ENCODE data around the gene IGSF9B. TPM values are rescaled to one million over a fixed set of nuclear protein-coding genes. Genes with fewer than 3 reads are reported as not detected.
A peak's percentile ranks its signal among the peaks of the same experiment; 100 is the strongest.

The IGSF9B gene
- total and polyA plus RNA-seq, 3 experiments from 2014 or later, result 1.4 to 15.2 (median 12.2) TPM

DNA sequence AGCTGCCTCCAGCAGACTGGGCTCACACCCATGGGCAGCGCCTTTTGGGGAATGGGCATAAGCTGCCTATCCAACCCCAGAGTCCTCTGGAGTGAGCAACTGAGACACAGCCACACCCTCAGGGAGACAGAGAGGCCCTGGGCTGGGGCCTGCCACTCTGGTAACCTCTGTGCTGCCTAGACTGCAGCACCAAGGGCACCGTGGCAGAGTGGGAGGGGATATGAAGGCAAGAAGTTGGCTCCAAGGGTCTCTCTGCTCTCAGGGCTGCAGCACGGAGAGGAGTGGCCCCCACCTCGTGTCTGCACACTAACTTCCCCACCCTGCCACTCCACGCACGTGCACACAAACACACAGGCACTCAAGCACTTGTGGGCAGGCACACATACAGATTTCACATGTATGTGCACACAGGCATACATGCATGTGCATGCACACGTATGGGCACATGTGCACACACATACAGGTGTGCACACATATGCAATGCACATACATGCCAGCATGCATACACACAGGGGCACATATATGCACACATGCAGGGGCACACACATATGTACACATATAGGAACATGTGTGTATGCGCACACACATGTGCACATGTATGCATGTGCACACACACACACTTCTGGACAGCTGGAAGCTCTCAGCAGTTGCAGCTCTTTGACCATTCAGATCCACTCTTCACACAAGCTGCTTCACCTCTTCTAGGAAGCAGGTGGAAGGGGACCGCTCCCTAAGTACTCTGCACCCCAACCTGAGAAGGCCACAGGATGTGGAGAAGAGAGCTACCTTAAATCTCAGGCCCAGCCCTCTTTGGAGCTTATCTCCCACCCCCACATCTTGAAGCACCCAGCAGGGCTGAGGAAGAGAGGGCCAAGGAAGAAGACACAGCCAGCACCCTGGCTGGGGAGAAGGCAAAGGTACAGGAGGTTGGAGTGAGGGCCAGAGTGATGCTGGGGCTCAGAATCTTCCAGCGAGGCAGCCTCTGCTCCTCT lies 4.3 kb downstream of the IGSF9B start:
- CTCF ChIA-PET, result no interaction called here

DNA sequence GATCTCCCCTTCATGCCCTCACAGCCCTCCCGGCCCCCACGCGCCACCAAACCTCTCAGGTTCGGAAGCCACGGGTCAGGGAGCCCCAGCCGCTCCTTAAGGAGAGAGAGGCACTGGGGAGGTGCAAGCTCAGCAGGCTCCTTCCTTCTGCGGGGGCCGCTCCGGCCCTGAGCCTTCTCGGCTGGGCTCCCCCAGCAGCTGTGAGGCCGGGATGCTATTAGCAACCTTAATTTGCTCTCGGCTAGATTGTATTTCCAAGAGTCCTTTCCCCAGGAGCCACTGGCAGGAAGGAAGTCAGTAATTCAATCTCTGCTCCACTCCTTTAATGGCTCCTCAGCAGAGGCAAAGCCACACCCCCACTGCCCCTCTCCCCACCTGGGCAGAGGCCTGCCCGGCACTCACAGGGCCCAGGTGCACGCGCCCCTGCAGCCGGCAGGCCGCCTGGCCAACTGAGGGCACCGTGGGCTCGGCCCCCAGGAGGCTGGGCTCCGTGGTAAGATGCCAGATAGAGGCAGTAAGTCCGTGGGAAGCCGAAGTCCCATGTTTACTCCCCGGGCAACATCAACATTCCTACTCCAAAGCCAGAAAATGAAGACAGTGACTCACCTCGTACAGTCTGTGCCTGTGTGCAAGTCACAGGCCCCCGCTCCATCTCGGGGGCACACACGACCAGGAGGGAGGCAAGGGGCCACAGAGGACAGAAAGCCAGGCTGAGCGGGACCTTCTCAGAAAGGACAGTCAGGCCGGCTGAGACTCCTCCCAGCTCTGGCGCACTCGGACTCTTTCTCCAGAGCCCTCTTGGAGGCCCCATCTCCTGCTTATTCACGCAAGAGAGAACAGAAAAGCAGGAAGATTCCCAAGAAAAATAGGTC lies 5.2 kb downstream of the IGSF9B start:
- ChIA-PET CTCF (no interaction called here), POLR2A (no interaction called here)
- Histone ChIP-seq H3K36me3 (ENCODE audit: insufficient read depth, low read length) (no peaks in the 10 kb centered on the region), H3K4me1 (ENCODE audit: insufficient read depth, low read length) (peaks cover 55% of the 10 kb centered on the region), H3K27ac (ENCODE audit: low read depth, low read length) (no peak overlapping the region), H3K4me3 (ENCODE audit: low read length) (no peak overlapping the region), H3K9me3 (ENCODE audit: low read length) (no peaks in the 10 kb centered on the region), H3K27me3 (ENCODE audit: insufficient read depth, low read length, poor library complexity, severe bottlenecking) (peaks cover 14% of the 10 kb centered on the region)
- Mint-ChIP-seq H3K9me3 (no peaks in the 10 kb centered on the region), H3K36me3 (no peaks in the 10 kb centered on the region), H3K4me1 (peaks cover 38 to 65% (median 65%) of the 10 kb centered on the region in 3 donors), H3K27ac (no peak overlapping the region), H3K27me3 (peaks cover 29 to 30% of the 10 kb centered on the region in 2 donors), H3K4me3 (peak overlapping the region in 1 of 7 donors; percentile 24)
- no peak for DNase-seq

More for the DNA sequence above, 4.3 kb downstream of the IGSF9B start:
- H3K4me3 Mint-ChIP-seq, result peak overlapping the region in 2 of 7 donors; percentile 24 to 36
- peak overlapping the region in 1 of 8 donors; percentile 54 for H3K27ac Mint-ChIP-seq
- H3K36me3 ChIP-seq (ENCODE audit: insufficient read depth, low read length), result no peaks in the 10 kb centered on the region
- DNase-seq, result no peak
- POLR2A ChIA-PET, result no interaction called here
- H3K36me3 Mint-ChIP-seq, result peaks cover 0 to 4% (median 0%) of the 10 kb centered on the region in 3 donors
- no peak overlapping the region for H3K4me3 ChIP-seq (ENCODE audit: low read length)
- no peaks in the 10 kb centered on the region for H3K9me3 Mint-ChIP-seq
- peaks cover 48% of the 10 kb centered on the region for H3K4me1 ChIP-seq (ENCODE audit: insufficient read depth, low read length)
- H3K27ac ChIP-seq (ENCODE audit: low read depth, low read length), result no peak overlapping the region
- no peaks in the 10 kb centered on the region for H3K9me3 ChIP-seq (ENCODE audit: low read length)
- peaks cover 14% of the 10 kb centered on the region for H3K27me3 ChIP-seq (ENCODE audit: insufficient read depth, low read length, poor library complexity, severe bottlenecking)
- peaks cover 36 to 63% (median 61%) of the 10 kb centered on the region in 3 donors for H3K4me1 Mint-ChIP-seq
- peaks cover 27 to 30% of the 10 kb centered on the region in 2 donors for H3K27me3 Mint-ChIP-seq

DNA sequence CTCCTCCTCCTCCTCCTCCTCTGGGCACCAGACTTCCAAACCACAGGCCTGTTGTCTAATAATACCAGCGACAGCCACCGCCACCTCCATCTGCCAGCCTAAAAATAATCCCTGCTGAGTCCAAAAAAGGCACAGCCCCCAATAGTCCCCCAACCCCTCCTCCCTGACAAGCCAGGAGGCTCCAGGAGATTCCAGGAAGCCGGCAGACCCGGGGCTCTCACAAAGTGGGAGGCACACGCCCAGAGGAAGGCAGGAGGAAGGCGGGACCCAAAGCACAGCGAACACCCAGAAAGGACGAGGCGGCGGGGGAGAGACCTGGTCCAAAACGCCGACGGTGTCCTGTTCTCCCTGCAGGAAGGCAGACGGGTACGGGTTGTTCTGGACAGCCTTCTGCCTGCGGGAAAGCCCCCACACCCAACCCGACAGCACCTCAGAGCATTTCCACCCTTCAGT lies 5.9 kb downstream of the IGSF9B start:
- H3K27me3 ChIP-seq (ENCODE audit: insufficient read depth, low read length, poor library complexity, severe bottlenecking), result peaks cover 14% of the 10 kb centered on the region
- no peak overlapping the region for H3K27ac ChIP-seq (ENCODE audit: low read depth, low read length)
- Mint-ChIP-seq H3K27me3 (peaks cover 29 to 30% of the 10 kb centered on the region in 2 donors), H3K27ac (no peak overlapping the region), H3K4me3 (no peak overlapping the region), H3K9me3 (no peaks in the 10 kb centered on the region), H3K36me3 (no peaks in the 10 kb centered on the region), H3K4me1 (peaks cover 41 to 71% (median 69%) of the 10 kb centered on the region in 3 donors)
- no peaks in the 10 kb centered on the region for H3K9me3 ChIP-seq (ENCODE audit: low read length)
- DNase-seq, result no peak
- CTCF ChIA-PET, result interaction anchor here (5.0 kb wide), 1 partner anchor 23 kb away, joined by 31 read pairs; no protein-coding TSS in a partner anchor
- POLR2A ChIA-PET, result no interaction called here
- no peaks in the 10 kb centered on the region for H3K36me3 ChIP-seq (ENCODE audit: insufficient read depth, low read length)
- H3K4me3 ChIP-seq (ENCODE audit: low read length), result no peak overlapping the region
- peaks cover 62% of the 10 kb centered on the region for H3K4me1 ChIP-seq (ENCODE audit: insufficient read depth, low read length)

DNA sequence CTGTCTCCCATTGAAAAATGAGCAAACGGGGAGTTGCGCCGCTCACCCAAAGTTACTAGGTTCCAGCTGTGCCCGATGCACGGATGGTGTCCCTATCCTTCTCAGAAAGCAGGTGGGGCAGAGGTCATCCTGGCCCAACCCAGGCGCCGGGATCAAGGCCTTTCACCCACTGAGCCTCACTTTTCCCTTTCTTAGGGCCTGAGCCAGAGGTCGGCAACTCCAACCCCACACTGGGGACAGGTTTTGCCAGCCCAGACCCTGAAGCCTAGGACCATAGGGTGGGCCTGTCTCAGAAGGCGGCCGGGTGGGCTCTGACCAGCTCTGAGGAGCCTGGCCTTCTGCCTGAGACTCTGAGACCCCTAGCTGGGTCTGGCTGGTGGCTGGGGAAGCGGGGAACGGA lies 6.3 kb downstream of the IGSF9B start:
- Mint-ChIP-seq H3K27ac (no peak overlapping the region), H3K9me3 (no peaks in the 10 kb centered on the region), H3K27me3 (peaks cover 28% of the 10 kb centered on the region in 2 donors), H3K4me1 (peaks cover 42 to 73% (median 71%) of the 10 kb centered on the region in 3 donors), H3K4me3 (no peak overlapping the region), H3K36me3 (no peaks in the 10 kb centered on the region)
- ChIA-PET CTCF (interaction anchor here (5.0 kb wide), 1 partner anchor 23 kb away, joined by 31 read pairs; no protein-coding TSS in a partner anchor), POLR2A (no interaction called here)
- no peak for DNase-seq
- Histone ChIP-seq H3K36me3 (ENCODE audit: insufficient read depth, low read length) (no peaks in the 10 kb centered on the region), H3K27me3 (ENCODE audit: insufficient read depth, low read length, poor library complexity, severe bottlenecking) (peaks cover 14% of the 10 kb centered on the region), H3K4me3 (ENCODE audit: low read length) (no peak overlapping the region), H3K4me1 (ENCODE audit: insufficient read depth, low read length) (peaks cover 65% of the 10 kb centered on the region), H3K9me3 (ENCODE audit: low read length) (no peaks in the 10 kb centered on the region), H3K27ac (ENCODE audit: low read depth, low read length) (no peak overlapping the region)

DNA sequence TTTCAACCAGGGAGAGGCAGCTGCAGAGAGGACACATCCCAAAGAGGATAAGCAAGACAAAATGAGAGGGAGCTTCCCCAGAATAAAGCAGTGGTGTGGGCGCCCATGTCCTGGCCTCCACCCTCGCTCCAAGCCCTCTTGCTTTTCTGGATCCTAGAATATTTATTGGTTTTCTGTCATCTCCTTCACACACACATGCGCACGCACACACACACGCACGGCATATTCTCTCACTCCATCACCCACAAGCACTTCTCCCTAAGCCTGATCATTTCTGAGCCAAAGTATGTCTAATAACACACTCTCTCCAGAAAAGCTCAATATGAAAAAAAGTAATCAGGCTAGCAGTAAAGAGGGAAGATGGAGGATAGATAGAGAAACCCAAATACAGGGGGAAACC lies 7.6 kb downstream of the IGSF9B start:
- H3K4me1 ChIP-seq (ENCODE audit: insufficient read depth, low read length), result peaks cover 65% of the 10 kb centered on the region
- H3K4me3 Mint-ChIP-seq, result peak overlapping the region in 1 of 7 donors; percentile 32
- H3K27me3 Mint-ChIP-seq, result peaks cover 15 to 20% of the 10 kb centered on the region in 2 donors
- H3K9me3 ChIP-seq (ENCODE audit: low read length), result no peaks in the 10 kb centered on the region
- no peaks in the 10 kb centered on the region for H3K36me3 ChIP-seq (ENCODE audit: insufficient read depth, low read length)
- peaks cover under 1% of the 10 kb centered on the region for H3K27me3 ChIP-seq (ENCODE audit: insufficient read depth, low read length, poor library complexity, severe bottlenecking)
- H3K36me3 Mint-ChIP-seq, result peaks cover 0 to 2% (median 0%) of the 10 kb centered on the region in 3 donors
- peaks cover 47 to 73% (median 70%) of the 10 kb centered on the region in 3 donors for H3K4me1 Mint-ChIP-seq
- no peak overlapping the region for H3K4me3 ChIP-seq (ENCODE audit: low read length)
- POLR2A ChIA-PET, result no interaction called here
- H3K9me3 Mint-ChIP-seq, result no peaks in the 10 kb centered on the region
- H3K27ac Mint-ChIP-seq, result peak overlapping the region in 4 of 8 donors; percentile 51 to 88 (median 84)
- no peak for DNase-seq
- no peak overlapping the region for H3K27ac ChIP-seq (ENCODE audit: low read depth, low read length)
- CTCF ChIA-PET, result interaction anchor here (1.3 to 5.0 kb wide), 4 partner anchors 8 to 97 kb away, joined by 6 to 31 read pairs (median 16); partner anchors contain the start of gene IGSF9B

DNA sequence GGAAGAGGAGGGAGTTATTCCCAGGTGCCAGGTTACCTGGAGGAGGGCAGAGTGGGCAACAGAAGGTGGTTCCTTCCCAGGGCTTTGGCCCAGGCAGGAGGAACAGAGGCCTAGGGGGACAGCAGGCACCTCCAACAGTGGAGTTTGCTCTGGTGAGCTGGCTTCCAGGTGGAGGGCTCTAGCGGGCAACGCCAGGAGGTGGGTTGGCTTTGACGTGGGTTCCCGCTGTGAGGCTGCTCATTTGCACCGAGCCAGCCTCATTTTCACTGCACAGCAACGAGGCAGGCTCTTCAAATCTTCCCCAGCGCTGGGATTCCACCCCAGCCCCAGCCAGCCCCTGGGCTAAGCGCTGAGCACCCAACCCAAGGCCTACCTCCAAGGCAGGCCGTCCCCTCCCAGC lies 8.1 kb downstream of the IGSF9B start:
- Mint-ChIP-seq H3K27me3 (peaks cover 11 to 20% of the 10 kb centered on the region in 2 donors), H3K27ac (peak overlapping the region in 2 of 8 donors; percentile 24 to 92), H3K4me1 (peaks cover 47 to 75% (median 69%) of the 10 kb centered on the region in 3 donors), H3K9me3 (no peaks in the 10 kb centered on the region), H3K4me3 (peak overlapping the region in 1 of 7 donors; percentile 86), H3K36me3 (peaks cover 0 to 2% (median 0%) of the 10 kb centered on the region in 3 donors)
- peaks cover 66% of the 10 kb centered on the region for H3K4me1 ChIP-seq (ENCODE audit: insufficient read depth, low read length)
- DNase-seq, result no peak
- no peaks in the 10 kb centered on the region for H3K36me3 ChIP-seq (ENCODE audit: insufficient read depth, low read length)
- ChIA-PET POLR2A (interaction anchor here (0.9 to 1.0 kb wide), 2 partner anchors 8 to 276 kb away, joined by 5 read pairs; partner anchors contain the start of genes IGSF9B and VPS26B), CTCF (interaction anchor here (1.3 to 5.0 kb wide), 4 partner anchors 9 to 97 kb away, joined by 6 to 31 read pairs (median 16); partner anchors contain the start of gene IGSF9B)
- no peaks in the 10 kb centered on the region for H3K9me3 ChIP-seq (ENCODE audit: low read length)
- no peak overlapping the region for H3K27ac ChIP-seq (ENCODE audit: low read depth, low read length)
- no peak overlapping the region for H3K4me3 ChIP-seq (ENCODE audit: low read length)
- no peaks in the 10 kb centered on the region for H3K27me3 ChIP-seq (ENCODE audit: insufficient read depth, low read length, poor library complexity, severe bottlenecking)

DNA sequence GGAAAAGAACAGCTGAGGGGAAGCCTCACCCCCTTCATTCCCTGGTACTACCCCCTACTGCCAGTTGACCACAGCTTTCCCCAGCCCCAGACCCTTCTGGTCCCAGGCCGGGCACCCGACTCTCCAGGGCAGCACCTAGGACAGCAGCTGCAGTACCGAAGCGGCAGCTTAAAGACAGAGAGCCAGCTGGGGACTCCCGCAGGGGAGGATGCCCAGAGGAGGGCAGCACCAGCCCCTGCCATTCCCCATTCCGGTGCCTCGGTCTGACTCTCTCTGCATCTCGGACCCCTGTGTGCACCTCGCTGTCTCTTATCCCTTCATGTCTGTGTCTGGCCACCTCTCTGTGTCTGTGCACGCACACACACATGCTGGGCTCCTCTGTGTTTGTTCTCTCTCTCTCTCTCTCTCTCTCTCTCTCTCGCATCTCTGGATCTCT lies 9.4 kb downstream of the IGSF9B start:
- Mint-ChIP-seq H3K36me3 (peaks cover 0 to 2% (median 2%) of the 10 kb centered on the region in 3 donors), H3K27ac (peak overlapping the region in 6 of 8 donors; percentile 55 to 98 (median 91)), H3K27me3 (peaks cover 4 to 13% of the 10 kb centered on the region in 2 donors), H3K4me1 (peaks cover 42 to 69% (median 66%) of the 10 kb centered on the region in 3 donors), H3K4me3 (peak overlapping the region; percentile 53 to 86 (median 71)), H3K9me3 (no peaks in the 10 kb centered on the region)
- ChIA-PET POLR2A (no interaction called here), CTCF (interaction anchor here (0.7 to 5.0 kb wide), 8 partner anchors 9 to 122 kb away, joined by 3 to 31 read pairs (median 6); partner anchors contain the start of genes IGSF9B and JAM3)
- Histone ChIP-seq H3K9me3 (ENCODE audit: low read length) (no peaks in the 10 kb centered on the region), H3K36me3 (ENCODE audit: insufficient read depth, low read length) (no peaks in the 10 kb centered on the region), H3K4me3 (ENCODE audit: low read length) (peak overlapping the region; percentile 61), H3K4me1 (ENCODE audit: insufficient read depth, low read length) (peaks cover 61% of the 10 kb centered on the region), H3K27ac (ENCODE audit: low read depth, low read length) (no peak overlapping the region), H3K27me3 (ENCODE audit: insufficient read depth, low read length, poor library complexity, severe bottlenecking) (no peaks in the 10 kb centered on the region)
- peak; percentile 35 to 75 (median 63) for DNase-seq

All from CD8-positive, alpha-beta memory T cell (primary cell).